Measurements from ENCODE around the gene RMND5B. TPM values are rescaled to one million over a fixed set of nuclear protein-coding genes. Genes with fewer than 3 reads are reported as not detected.

RMND5B gene
- total and polyA plus RNA-seq, 4 donors: 24.4 to 46.1 (median 36.1) TPM

- Histone ChIP-seq H3K36me3 (ENCODE audit: control insufficient read depth in 4 of 4, insufficient read depth in 4 of 4, low read length in 4 of 4) (no peaks in the 10 kb centered on the region), H3K9me3 (ENCODE audit: control insufficient read depth in 4 of 4, insufficient read depth in 3 of 4, low read length in 3 of 4) (peaks cover 0 to 2% (median 0%) of the 10 kb centered on the region in 4 donors), H3K27ac (ENCODE audit: low read depth in 1 of 2, low read length in 1 of 2) (no peak overlapping the region), H3K9ac (ENCODE audit: insufficient read depth in 1 of 2, low read length in 2 of 2) (no peak overlapping the region), H3K4me1 (ENCODE audit: control insufficient read depth in 5 of 5, insufficient read depth in 5 of 5, low read length in 5 of 5) (peaks cover 0 to 14% (median 0%) of the 10 kb centered on the region in 5 donors), H3K4me3 (no peak overlapping the region), H3K27me3 (ENCODE audit: control insufficient read depth in 3 of 3, insufficient read depth in 3 of 3, low read length in 2 of 3) (no peaks in the 10 kb centered on the region)
- TF ChIP-seq, protein P1, sequence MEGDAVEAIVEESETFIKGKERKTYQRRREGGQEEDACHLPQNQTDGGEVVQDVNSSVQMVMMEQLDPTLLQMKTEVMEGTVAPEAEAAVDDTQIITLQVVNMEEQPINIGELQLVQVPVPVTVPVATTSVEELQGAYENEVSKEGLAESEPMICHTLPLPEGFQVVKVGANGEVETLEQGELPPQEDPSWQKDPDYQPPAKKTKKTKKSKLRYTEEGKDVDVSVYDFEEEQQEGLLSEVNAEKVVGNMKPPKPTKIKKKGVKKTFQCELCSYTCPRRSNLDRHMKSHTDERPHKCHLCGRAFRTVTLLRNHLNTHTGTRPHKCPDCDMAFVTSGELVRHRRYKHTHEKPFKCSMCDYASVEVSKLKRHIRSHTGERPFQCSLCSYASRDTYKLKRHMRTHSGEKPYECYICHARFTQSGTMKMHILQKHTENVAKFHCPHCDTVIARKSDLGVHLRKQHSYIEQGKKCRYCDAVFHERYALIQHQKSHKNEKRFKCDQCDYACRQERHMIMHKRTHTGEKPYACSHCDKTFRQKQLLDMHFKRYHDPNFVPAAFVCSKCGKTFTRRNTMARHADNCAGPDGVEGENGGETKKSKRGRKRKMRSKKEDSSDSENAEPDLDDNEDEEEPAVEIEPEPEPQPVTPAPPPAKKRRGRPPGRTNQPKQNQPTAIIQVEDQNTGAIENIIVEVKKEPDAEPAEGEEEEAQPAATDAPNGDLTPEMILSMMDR (IDR thresholded peaks at IDR 0.05; ENCODE audit: control extremely low read depth, extremely low read depth): no peak
- ATAC-seq (ENCODE audit: insufficient read depth, low FRiP score) (no peak), DNase-seq (no peak)
- 27 to 42% methylated on average over 5 of the region's 5 CpGs for WGBS, 2 donors
Observed at GRCh38 chr5:178104492-178104891, 26.3 kb upstream of the RMND5B start.

DNA sequence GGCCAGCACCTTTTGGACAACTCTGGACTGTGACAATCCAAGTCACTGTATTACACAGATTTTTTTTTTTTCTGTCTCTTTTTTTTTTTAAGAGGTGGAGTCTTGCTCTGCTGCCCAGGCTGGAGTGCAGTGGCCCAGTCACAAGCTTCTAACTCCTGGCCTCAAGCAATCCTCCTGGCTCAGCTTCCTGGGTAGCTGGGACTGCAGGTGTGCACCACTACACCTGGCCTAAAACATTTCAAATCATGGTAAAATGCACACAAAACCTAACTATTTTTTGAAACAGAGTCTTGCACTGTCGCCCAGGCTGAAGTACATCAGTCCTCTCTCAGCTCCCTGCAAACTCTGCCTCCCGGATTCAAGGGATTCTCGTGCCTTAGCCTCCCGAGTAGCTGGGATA is 24.7 kb upstream of the RMND5B start:
- DNase-seq: no peak
- TF ChIP-seq, protein P1 (IDR thresholded peaks at IDR 0.05; ENCODE audit: control extremely low read depth, extremely low read depth): no peak
- no peaks in the 10 kb centered on the region for H3K36me3 ChIP-seq (ENCODE audit: control insufficient read depth in 4 of 4, insufficient read depth in 4 of 4, low read length in 4 of 4)
- no peak for ATAC-seq (ENCODE audit: insufficient read depth, low FRiP score)
- peaks cover 0 to 2% (median 0%) of the 10 kb centered on the region in 4 donors for H3K9me3 ChIP-seq (ENCODE audit: control insufficient read depth in 4 of 4, insufficient read depth in 3 of 4, low read length in 3 of 4)
- H3K27me3 ChIP-seq (ENCODE audit: control insufficient read depth in 3 of 3, insufficient read depth in 3 of 3, low read length in 2 of 3): no peaks in the 10 kb centered on the region
- H3K27ac ChIP-seq (ENCODE audit: low read depth in 1 of 2, low read length in 1 of 2): no peak overlapping the region
- no peak overlapping the region for H3K4me3 ChIP-seq
- no peak overlapping the region for H3K9ac ChIP-seq (ENCODE audit: insufficient read depth in 1 of 2, low read length in 2 of 2)
- H3K4me1 ChIP-seq (ENCODE audit: control insufficient read depth in 5 of 5, insufficient read depth in 5 of 5, low read length in 5 of 5): peaks cover 0 to 14% (median 0%) of the 10 kb centered on the region in 5 donors
- 69 to 73% methylated on average over 4 of the region's 4 CpGs for WGBS, 2 donors

GRCh38 chr5:178106556-178107239 is 24.1 kb upstream of the RMND5B start:
- Histone ChIP-seq H3K36me3 (ENCODE audit: control insufficient read depth in 4 of 4, insufficient read depth in 4 of 4, low read length in 4 of 4) (no peaks in the 10 kb centered on the region), H3K27ac (ENCODE audit: low read depth in 1 of 2, low read length in 1 of 2) (no peak overlapping the region), H3K27me3 (ENCODE audit: control insufficient read depth in 3 of 3, insufficient read depth in 3 of 3, low read length in 2 of 3) (peaks cover 0 to under 1% (median 0%) of the 10 kb centered on the region in 3 donors), H3K4me3 (no peak overlapping the region), H3K4me1 (ENCODE audit: control insufficient read depth in 5 of 5, insufficient read depth in 5 of 5, low read length in 5 of 5) (peaks cover 0 to 14% (median 0%) of the 10 kb centered on the region in 5 donors), H3K9me3 (ENCODE audit: control insufficient read depth in 4 of 4, insufficient read depth in 3 of 4, low read length in 3 of 4) (peaks cover 0 to 2% (median 0%) of the 10 kb centered on the region in 4 donors), H3K9ac (ENCODE audit: insufficient read depth in 1 of 2, low read length in 2 of 2) (no peak overlapping the region)
- no peak for DNase-seq
- 74 to 77% methylated on average over 13 of the region's 13 CpGs for WGBS, 2 donors
- TF ChIP-seq, protein P1 (IDR thresholded peaks at IDR 0.05; ENCODE audit: control extremely low read depth, extremely low read depth): no peak
- ATAC-seq (ENCODE audit: insufficient read depth, low FRiP score): no peak

All from lung (tissue), 12 donors.